Measurements from ENCODE around the gene MAP3K12. TPM values are rescaled to one million over a fixed set of nuclear protein-coding genes. Genes with fewer than 3 reads are reported as not detected.

MAP3K12 gene
- polyA plus RNA-seq, 1 donor (not counting 4 experiments of a cell fraction or from before 2014, with no cell fraction given): 13.4 TPM

GRCh38 chr12:53483979-53484377 lies 15.3 kb downstream of the MAP3K12 start:
- Histone ChIP-seq H3K36me3 (ENCODE audit: control insufficient read depth in 2 of 2, extremely low read depth in 1 of 2, insufficient read depth in 2 of 2, low read length in 2 of 2) (peaks cover 16 to 40% of the 10 kb centered on the region in 2 experiments), H3K27ac (ENCODE audit: control insufficient read depth, insufficient read depth, low read length) (no peak overlapping the region)

GRCh38 chr12:53483225-53483978 lies 15.9 kb downstream of the MAP3K12 start:
- H3K27me3 ChIP-seq (ENCODE audit: control insufficient read depth, extremely low read depth, insufficient read depth, low read length): no peaks in the 10 kb centered on the region
- no peak overlapping the region for H3K4me2 ChIP-seq (ENCODE audit: control insufficient read depth, extremely low read depth, insufficient read depth, low read depth, low read length)
- no peak overlapping the region for H2AFZ ChIP-seq (ENCODE audit: control insufficient read depth, low read length)
- dilution Hi-C loops (cut with MboI; ENCODE audit: extremely low pct_ligation_motif_present, low sequenced_read_pairs): no loop called here
- no peak overlapping the region for H3K4me3 ChIP-seq (ENCODE audit: control insufficient read depth in 2 of 3, extremely low read depth in 1 of 3, insufficient read depth in 2 of 3, low read depth in 1 of 3, low read length in 3 of 3)
- no peaks in the 10 kb centered on the region for H3K9me3 ChIP-seq (ENCODE audit: control insufficient read depth, low read depth, low read length)
- H3K4me1 ChIP-seq (ENCODE audit: control insufficient read depth, extremely low read depth, insufficient read depth, low read length): peaks cover 23% of the 10 kb centered on the region
- peaks cover 18 to 42% of the 10 kb centered on the region in 2 experiments for H3K36me3 ChIP-seq (ENCODE audit: control insufficient read depth in 2 of 2, extremely low read depth in 1 of 2, insufficient read depth in 2 of 2, low read length in 2 of 2)
- no peak for DNase-seq (ENCODE audit: low read depth, low spot score)
- TF ChIP-seq EZH2 (IDR thresholded peaks at IDR 0.05; ENCODE audit: low read length): no peak
- no peak for TF ChIP-seq CTCF (optimal IDR thresholded peaks at IDR 0.05 in 1 of 3, IDR thresholded peaks at IDR 0.05 in 1 of 3, conservative IDR thresholded peaks at IDR 0.05 in 1 of 3; ENCODE audit: extremely low read depth in 1 of 3, insufficient read depth in 2 of 3, low read length in 3 of 3)
- peaks cover 14% of the 10 kb centered on the region for H4K20me1 ChIP-seq (ENCODE audit: control insufficient read depth, extremely low read depth, insufficient read depth, low read length)
- peaks cover 3% of the 10 kb centered on the region for H3K9me1 ChIP-seq (ENCODE audit: control insufficient read depth, extremely low read depth, insufficient read depth, low read length)
- FAIRE-seq: peak; percentile 23
- no peak overlapping the region for H3K27ac ChIP-seq (ENCODE audit: control insufficient read depth, insufficient read depth, low read length)
- no peak overlapping the region for H3K9ac ChIP-seq (ENCODE audit: control insufficient read depth, extremely low read depth, insufficient read depth, low read length)
- H3K79me2 ChIP-seq (ENCODE audit: control insufficient read depth, insufficient read depth, low read length): no peaks in the 10 kb centered on the region

More at GRCh38 chr12:53483979-53484377, 15.3 kb downstream of the MAP3K12 start:
- Histone ChIP-seq H4K20me1 (ENCODE audit: control insufficient read depth, extremely low read depth, insufficient read depth, low read length) (peaks cover 14% of the 10 kb centered on the region), H3K79me2 (ENCODE audit: control insufficient read depth, insufficient read depth, low read length) (no peaks in the 10 kb centered on the region), H2AFZ (ENCODE audit: control insufficient read depth, low read length) (no peak overlapping the region), H3K9me3 (ENCODE audit: control insufficient read depth, low read depth, low read length) (no peaks in the 10 kb centered on the region), H3K4me2 (ENCODE audit: control insufficient read depth, extremely low read depth, insufficient read depth, low read depth, low read length) (no peak overlapping the region), H3K9ac (ENCODE audit: control insufficient read depth, extremely low read depth, insufficient read depth, low read length) (no peak overlapping the region), H3K9me1 (ENCODE audit: control insufficient read depth, extremely low read depth, insufficient read depth, low read length) (peaks cover 3% of the 10 kb centered on the region), H3K4me1 (ENCODE audit: control insufficient read depth, extremely low read depth, insufficient read depth, low read length) (peaks cover 23% of the 10 kb centered on the region), H3K27me3 (ENCODE audit: control insufficient read depth, extremely low read depth, insufficient read depth, low read length) (no peaks in the 10 kb centered on the region), H3K4me3 (ENCODE audit: control insufficient read depth in 2 of 3, extremely low read depth in 1 of 3, insufficient read depth in 2 of 3, low read depth in 1 of 3, low read length in 3 of 3) (no peak overlapping the region)
- TF ChIP-seq EZH2 (IDR thresholded peaks at IDR 0.05; ENCODE audit: low read length) (no peak), CTCF (optimal IDR thresholded peaks at IDR 0.05 in 1 of 3, IDR thresholded peaks at IDR 0.05 in 1 of 3, conservative IDR thresholded peaks at IDR 0.05 in 1 of 3; ENCODE audit: extremely low read depth in 1 of 3, insufficient read depth in 2 of 3, low read length in 3 of 3) (no peak)
- FAIRE-seq (no peak), DNase-seq (ENCODE audit: low read depth, low spot score) (no peak)
- dilution Hi-C loops (cut with MboI; ENCODE audit: extremely low pct_ligation_motif_present, low sequenced_read_pairs): no loop called here
